Measurements from ENCODE around the gene ST7L.
"Not testable (repeated sequence)": the region's sequence is repeated elsewhere in the genome, so short reads cannot be mapped to it uniquely, and the experiment has no call there.

Gene ST7L

DNA sequence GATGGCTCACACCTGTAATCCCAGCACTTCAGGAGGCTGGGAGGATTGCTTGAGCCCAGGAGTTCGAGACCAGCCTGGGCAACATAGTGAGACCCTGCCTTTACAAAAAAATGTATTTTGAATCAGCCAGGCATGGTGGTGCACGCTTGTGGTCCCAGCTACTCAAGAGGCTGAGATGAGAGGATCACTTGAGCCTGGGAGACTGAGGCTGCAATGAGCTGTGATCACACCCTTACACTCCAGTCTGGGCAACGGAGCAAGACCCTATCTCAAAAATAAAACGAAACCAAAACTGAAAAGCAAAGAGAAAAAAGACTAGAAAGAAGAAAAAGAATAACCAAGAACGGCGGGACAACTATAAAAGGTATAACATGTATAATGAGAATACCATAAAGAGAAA is 125.6 kb downstream of the ST7L start:
- DNase-seq (ENCODE audit: low read depth, low spot score), result no peak

- DNase-seq (ENCODE audit: low read depth, low spot score), result no peak
Measured at GRCh38 chr1:112492076-112492475, 126.9 kb downstream of the ST7L start.

- no peak for DNase-seq (ENCODE audit: low read depth, low spot score)
Measured at GRCh38 chr1:112488141-112488540, 130.8 kb downstream of the ST7L start.

- not testable (repeated sequence) for DNase-seq (ENCODE audit: low read depth, low spot score)
Measured at GRCh38 chr1:112487686-112488085, 131.3 kb downstream of the ST7L start.

DNA sequence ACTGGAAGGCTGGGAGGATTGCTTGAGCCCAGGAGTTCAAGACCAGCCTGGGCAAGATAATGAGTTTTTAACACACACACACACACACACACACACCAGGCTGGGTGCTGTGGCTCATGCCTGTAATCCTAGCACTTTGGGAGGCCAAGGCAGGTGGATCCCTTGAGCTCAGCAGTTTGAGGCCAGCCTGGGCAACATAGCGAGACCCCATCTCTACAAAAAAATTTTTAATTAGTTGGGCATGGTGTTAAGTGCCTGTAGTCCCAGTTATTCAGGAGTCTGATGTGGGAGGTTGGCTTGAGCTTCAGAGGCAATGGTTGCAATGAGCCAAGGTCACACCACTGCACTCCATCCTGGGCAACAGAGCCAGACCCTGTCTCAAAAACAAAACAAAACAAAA is 132.9 kb downstream of the ST7L start:
- not testable (repeated sequence) for DNase-seq (ENCODE audit: low read depth, low spot score)

DNA sequence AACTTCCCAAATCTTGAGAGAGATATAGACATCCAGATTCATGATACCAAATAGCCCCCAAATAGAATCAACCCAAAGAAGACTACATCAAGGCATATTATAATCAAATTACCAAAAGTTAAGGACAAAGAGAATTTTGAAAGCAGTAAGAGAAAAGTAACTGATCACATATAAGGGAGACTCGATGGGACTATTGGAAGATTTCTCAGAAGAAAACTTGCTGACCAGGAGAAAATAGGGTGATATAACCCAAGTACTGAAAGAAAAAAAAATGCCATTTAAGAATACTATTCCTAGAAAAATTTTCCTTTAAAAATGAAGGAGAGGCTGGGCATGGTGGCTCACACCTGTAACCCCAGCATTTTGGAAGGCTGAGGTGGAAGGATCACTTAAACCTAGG is 140.6 kb downstream of the ST7L start:
- no peak for DNase-seq (ENCODE audit: low read depth, low spot score)

DNA sequence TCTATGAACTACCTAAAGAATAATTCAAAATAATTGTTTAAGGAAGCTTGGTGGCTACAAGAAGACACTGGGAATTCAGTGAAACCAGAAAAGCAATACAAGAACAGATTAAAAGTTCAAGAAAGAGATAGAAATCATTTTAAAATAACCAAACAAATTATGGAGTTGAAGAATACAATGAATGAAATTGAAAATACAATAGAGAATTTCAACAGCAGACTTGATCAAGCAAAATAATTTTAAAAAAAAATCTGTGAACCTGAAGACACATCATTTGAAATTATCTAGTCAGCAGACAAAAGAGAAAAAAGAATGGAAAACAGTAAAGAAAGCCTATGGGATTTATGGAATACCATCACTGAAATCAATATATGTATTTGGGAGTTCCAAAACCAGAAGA is 141.4 kb downstream of the ST7L start:
- no peak for DNase-seq (ENCODE audit: low read depth, low spot score)

Data from activated CD4-positive, CD25-positive, alpha-beta regulatory T cell treated with anti-CD3 and anti-CD28 coated beads, Interleukin-2, amount 50 U/mL, for 16 hours (primary cell).